NCI-H2196 treated with DMSO at 0.1 percent for 48 hours (cell line): ENCODE measurements around the gene PLXNA4.

Experiments
- DNase-seq: peaks from one replicate; lab custom pipeline; 2025; ENCODE audit not compliant: unreplicated experiment; lab: John Stamatoyannopoulos, UW

The PLXNA4 gene

GRCh38 chr7:132592936-132593335 is 16.7 kb upstream of the PLXNA4 start:
- no peak for DNase-seq

GRCh38 chr7:132592231-132592920 is 16.1 kb upstream of the PLXNA4 start:
- no peak for DNase-seq

DNA sequence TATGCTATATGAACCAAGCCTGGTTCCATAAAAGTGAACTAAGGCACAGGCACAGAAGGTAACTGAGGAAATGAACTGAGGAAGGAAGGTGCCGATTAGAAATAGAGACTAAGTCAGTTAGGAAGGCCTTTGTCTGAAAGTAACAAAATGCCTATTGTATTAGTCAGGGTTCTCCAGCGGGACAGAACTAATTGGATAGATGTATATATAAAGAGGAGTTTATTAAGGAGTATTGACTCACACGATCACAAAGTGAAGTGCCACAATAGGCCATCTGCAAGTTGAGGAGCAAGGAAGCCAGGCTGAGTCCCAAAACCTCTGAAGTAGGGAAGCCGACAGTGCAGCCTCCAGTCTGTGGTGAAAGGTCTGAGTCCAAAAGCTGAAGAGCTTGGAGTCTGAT is 13.9 kb upstream of the PLXNA4 start:
- no peak for DNase-seq

- no peak for DNase-seq
Observed at GRCh38 chr7:132588596-132588995, 12.3 kb upstream of the PLXNA4 start.

DNA sequence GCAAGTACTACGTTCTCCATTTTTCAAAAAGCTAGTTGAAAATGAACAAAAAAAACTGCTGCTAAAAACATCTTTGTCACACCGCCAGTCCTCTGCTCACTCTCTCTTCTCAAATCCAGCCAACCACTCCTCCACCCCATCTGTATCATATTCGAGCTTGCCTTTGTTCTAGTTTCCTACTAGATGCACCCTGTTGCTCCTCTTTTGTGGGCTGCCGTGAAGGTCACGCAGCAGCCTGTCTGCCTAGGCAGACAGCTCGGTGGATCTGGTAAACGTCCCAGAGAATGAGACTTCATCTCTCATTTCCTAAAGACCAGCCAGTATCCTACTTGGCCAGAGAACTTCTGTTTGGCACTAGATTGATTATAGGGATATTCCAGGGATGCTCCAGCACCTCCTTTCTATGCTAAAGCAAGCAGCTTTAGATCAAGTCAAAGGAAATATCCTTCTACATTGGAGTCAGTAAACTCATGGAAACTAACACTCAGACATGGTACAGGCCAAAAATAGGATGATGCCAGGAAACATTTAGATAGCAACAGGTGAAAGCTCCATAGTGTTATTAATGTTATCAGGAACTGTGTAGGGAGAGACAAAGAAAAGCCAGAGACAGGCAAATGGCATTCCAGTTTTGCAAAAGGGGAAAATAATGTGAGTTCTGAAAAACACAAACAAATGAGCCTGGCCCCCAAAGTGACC is 8.7 kb upstream of the PLXNA4 start:
- DNase-seq, result no peak

GRCh38 chr7:132581431-132581830 is 5.2 kb upstream of the PLXNA4 start:
- DNase-seq, result no peak

- peak; percentile 44 for DNase-seq
Observed at GRCh38 chr7:132580717-132581285, 4.5 kb upstream of the PLXNA4 start.

DNA sequence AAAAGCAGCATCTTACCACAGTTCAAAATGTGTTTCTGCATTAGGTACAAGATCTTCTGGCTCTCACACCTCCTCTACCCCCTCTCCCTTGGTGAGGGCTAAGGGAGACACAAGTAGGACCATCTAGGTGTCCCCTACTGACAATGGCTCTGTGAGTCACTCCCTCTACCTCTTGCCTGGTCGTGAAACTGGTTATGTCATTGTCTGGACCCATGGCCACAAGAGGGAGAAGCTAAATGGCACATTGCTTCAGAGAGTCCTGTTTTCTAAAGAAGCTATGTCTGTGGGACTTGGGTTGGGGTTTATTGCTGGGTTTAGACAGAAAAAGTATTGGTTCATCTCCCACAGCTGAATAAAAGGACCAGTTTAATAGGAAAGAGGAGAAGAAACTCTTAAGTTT is 4.0 kb upstream of the PLXNA4 start:
- DNase-seq, result no peak

DNA sequence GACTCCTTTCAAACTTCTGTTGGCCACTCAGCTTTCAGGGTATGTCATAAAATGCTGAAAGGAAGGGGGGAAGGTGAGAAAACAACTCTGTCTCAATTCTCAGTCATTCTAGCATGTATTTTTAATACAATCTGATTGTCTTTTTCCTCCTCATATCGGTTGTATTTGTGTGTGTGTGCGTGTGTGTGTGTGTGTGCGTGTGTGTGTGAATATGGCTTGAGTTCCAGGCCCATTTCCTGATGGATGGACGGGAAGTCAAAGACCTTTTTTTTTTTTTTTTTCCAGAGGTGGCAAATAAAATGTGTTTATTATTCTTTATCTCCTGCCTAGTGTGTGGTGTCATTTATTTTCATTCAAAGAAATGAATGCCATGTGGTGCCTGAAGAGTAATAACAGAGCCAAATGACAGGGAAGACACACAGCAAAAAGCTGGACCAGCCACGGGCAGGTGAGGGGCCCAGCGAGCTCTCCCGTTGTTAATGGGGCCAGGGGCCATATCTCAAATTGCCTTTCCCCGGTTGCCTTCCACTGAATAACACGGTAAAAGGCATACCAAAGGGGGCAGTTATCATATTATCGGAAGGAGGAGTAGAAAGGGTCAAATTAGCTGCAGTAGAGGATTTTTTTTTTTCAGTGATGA is 3.1 kb upstream of the PLXNA4 start:
- no peak for DNase-seq

DNA sequence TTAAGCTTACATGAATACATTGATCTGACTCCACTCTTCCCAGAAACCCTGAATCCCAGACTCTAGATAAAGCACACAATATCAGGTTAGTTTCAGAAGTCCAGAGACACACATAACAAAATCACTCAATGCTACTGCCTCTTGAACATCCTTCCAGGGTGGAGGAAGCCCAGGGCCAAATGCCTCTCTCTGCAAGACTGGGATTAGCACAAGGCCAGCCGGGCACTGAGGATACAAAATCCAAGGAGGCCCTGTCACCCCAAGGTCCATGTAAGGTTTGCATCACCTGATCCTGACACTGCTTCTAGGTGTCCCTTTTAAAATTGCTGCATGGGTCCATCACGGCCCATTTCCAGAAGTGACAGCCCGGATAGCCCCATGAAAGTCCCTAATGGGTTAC is 2.6 kb upstream of the PLXNA4 start:
- no peak for DNase-seq

DNA sequence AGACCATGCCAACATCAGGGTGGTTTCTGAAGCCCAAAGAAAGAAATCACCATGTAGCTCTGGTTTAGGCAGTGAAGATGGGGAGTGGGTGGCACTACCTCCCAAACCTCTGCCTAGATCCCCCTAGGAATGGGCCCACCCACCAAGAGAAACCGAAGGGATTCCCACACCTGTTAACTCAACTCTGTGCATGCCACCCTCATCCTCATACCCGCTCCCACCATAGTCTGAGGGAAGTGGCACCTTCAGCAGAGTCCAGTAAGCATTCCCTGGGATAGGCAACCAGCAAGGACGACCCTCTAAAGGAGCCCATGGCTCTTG is 1.7 kb upstream of the PLXNA4 start:
- DNase-seq, result no peak

GRCh38 chr7:132577206-132578049 is 1.2 kb upstream of the PLXNA4 start:
- peak; percentile 11 for DNase-seq

- no peak for DNase-seq
Observed at GRCh38 chr7:132576721-132577085, 433 bp upstream of the PLXNA4 start.

DNA sequence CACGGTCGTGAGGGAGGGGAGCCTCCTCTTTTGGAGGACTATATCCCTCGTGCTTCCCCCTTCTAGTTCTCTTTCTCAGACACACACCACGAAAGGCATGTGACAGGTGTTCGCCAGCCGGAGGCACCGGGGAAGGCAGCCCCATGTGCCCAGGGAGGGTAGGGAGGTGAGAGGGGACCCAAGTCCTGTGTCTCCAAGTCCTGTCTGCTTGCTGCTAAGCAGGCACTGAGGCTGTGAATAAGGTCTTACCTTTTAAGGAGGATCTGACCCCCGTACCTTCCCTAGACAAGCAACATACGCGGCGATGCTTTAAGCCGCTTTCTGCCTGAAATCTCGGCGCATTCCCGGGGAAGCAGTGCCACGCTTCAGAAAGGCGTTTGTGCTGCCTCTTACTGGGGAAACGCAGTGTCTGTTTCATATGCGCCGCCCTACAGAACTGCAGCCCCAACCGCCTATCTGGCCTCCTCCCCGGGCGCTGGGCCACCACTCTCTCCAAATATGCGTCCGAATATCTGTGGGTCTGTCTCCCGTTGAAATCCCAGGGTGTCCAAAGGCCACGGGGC is 770 bp downstream of the PLXNA4 start:
- no peak for DNase-seq

GRCh38 chr7:132574223-132574622 is 2.0 kb downstream of the PLXNA4 start:
- DNase-seq, result no peak

DNA sequence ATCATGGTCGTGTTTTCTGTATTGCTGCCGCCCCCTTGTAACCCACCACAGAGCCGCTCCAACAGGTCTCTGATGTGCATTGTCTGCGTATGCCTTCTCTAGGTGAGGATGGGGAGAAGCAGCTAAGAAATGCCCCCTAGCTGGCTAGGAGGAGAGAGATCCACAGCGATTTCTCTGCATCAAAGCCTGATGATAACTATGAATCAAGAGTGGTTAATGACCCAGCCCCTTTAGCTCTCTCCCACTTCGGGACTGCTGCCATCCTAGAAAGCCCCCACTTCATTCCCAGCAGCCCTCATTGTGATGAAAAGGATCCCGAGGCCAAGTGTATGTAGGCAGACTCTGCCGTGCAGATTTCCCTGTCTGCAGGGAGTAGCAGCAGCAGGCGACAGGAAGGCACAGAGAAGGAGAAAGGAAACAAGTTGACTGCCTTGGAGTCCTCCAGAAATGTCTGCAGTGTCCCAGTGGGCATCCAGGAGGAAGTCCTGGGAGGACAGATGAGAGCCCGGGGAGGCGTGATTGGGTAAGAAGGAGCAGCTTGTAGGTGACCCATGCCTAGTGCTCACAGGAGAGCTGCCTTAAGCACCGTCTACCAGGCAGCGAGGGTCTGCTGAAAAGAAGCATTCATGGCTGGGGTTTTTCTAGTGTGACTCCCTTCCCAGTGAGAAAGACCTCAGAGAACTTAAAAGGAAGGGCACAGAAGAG is 2.9 kb downstream of the PLXNA4 start:
- no peak for DNase-seq

- DNase-seq, result no peak
Observed at GRCh38 chr7:132572526-132572925, 3.7 kb downstream of the PLXNA4 start.

DNA sequence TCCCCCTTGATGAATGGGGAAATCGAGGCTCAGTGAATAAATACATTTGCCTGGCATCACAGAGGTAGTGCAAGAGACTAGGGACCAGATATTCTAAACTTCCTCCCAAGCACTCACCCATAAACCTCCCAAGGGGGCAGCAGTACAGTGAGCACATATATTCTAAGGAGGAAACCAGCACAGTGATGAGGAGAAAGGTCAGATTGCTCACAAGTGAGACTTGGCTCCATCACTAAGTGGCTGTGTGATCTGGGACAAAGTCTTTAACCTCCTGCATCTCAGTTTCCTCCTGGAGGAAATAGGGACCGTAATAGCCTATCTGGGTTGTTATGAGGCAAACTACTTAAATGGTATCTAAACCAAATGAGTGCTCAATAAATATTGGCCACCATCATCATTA is 4.3 kb downstream of the PLXNA4 start:
- DNase-seq, result no peak

DNA sequence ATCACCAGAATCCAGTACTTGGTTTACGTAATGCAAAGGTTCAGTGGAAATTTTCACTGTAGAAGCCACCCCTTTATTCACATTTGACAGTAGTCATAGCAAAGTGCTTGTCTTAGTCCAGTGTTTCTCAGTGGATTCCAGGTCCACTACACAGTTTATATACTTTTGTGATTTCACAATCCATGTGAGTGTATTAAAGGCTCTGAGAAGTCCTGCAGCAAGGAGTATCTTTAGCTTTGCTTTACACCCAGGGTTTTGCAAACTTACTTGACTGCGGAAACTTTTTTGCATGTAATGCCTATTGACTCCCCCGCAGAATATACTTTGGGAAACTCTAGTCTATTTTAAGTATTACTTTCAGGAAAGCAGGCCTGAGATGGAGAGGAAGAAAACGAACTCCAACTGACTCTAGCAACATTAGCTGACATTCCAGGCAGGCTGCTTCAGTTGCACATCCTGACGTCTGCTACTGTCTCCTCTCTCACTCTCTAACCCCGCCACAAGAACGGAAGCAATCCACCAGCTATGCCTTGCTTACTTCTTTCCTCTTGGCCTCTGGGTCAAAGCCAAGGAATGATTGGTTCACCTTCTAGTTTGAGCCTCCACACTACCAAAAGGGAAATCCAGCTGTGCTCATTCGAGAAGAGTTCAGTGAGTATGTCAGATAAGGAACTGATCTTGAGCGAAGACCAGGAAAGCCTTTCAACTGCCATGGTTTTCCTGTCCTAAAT is 6.2 kb downstream of the PLXNA4 start:
- no peak for DNase-seq

DNA sequence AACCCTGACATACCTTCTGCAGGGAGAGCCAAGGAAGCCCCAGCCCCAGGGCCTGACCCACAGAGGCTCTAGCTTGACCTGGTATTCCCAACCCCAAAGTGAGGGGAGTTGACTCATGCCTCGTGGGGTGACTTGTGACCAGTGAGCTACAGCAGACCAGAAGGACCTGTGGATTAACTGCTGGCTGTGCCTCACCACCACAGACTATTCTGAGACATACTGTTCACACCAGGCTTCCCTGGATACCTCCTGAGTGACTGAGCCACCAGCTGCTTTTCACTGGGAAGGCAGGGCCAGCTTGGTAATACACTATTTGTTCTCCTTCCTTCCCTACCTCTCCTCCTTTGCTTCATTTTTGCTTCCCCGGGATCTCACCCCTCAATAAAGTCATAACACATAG is 7.3 kb downstream of the PLXNA4 start:
- DNase-seq, result no peak
